A673 (cell line): ENCODE data around the gene HNF4A.

Experiments
- CTCF ChIP-seq: fragments of 300-800, 200-600 bp; sonication (generic); conservative IDR thresholded peaks from 2 replicates; pipeline ENCODE4 v1.5.1; 2017; ENCODE audit warnings: low read depth, mild to moderate bottlenecking, antibody characterized with exemption, low read length, moderate library complexity, mixed read lengths
- EZH2 ChIP-seq: fragments of 200-600 bp; sonication (generic); IDR thresholded peaks from 2 replicates; pipeline ENCODE4 v1.6.1; 2017; ENCODE audit warnings: borderline replicate concordance, low read depth, mild to moderate bottlenecking, mixed read lengths, antibody characterized with exemption, low read length; ENCODE audit not compliant: poor library complexity, severe bottlenecking

DNA sequence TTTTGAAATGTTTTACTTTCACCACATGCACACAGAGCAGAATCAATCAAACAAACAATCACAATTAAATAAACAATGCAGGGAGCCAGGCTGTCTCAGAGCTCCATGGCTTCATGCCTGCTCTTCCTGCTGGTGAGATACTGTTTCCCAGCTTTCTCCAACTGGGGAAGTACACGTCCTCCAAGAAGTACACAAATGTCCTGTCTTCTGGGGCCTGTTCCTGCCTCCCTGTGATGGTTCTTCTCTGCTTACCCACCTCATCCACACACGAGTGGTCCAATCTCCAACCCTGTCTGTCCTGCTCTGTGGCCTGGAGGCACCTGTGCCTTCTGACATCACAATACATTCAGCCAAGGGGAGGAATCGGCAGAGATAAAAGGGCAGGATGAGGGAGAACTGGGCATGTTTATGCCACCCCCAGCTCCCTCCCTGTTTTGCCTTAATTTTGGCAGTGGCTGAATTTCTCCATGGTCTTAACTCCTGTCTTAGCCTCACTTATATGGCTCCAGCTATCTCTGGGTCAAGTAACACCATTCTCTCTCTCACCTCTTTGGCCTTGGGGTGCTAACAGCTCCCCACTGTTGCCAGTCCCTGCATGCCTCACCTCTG is 94.9 kb downstream of the HNF4A start:
- no peak for TF ChIP-seq CTCF
- TF ChIP-seq EZH2 = no peak
